Islet precursor cell (in vitro differentiated cells): ENCODE measurements around the gene GGACT.
"Not testable (repeated sequence)": the region's sequence is repeated elsewhere in the genome, so short reads cannot be mapped to it uniquely, and the experiment has no call there.

Experiments
- DNase-seq: peaks from one replicate; pipeline ENCODE4 v3.0.0-alpha.2; 2018

Gene GGACT

GRCh38 chr13:100588331-100589177 lies at the start of gene GGACT:
TSS of gene GGACT (minus strand) at chr13:100588789. CDS start at chr13:100532591, 56,198 bp downstream.
- DNase-seq = peak; percentile 82

DNA sequence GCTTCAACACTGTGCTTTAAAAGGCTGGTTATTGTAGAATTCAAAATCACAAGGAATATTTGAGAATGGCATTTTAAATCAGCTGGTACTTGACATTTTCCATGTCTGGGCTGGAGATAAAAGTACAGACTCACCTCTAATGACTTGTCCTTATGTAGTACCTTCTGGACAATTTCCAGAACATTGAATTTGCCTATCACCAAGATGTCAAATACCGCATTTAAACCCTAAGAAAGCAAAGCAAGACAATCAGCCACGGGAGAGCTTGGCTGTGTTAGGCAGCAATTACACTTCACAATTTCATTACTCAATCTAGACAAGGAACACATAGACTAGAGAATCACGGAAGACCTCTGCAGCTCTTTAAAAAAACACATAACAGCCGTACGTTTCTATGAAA lies 49.2 kb upstream of the GGACT start:
- DNase-seq = no peak

DNA sequence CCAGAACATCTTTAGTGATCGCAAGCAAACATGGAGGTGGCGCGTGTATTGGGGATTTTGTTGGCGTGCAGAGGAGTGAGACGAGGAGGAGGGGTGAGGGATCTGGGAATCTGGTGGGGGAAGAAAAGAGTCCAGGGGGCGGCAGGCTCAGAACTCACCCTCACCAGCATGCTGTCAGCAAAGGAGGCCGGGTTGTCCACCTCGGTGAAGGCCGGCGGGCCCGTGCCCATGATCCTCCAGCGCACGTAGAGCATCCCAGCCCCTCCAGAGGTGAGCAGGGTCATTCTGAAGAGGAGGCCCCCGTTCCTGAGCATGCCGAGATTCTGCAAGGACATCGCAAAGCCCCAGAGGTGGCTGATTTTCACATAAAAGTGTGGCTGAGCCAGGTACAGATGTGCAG lies 48.8 kb upstream of the GGACT start:
- no peak for DNase-seq

DNA sequence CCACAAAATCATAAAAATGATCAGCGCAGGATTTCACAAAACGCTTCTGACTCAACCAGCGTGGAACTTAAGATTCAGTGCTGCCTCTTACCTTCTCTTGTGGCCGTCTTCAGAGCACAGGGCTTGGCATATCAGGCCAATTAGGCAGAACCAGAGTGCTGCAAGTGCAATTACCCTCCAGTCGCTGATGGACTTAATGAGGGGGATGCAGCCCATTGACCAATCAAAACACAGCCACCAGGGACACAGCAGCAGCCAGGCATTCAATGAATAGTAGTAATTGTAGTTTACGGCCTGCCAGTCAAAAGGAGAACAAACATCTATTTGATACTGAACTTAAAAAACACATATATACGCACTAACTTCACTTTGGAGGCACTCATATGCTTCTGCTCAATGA lies 47.9 kb upstream of the GGACT start:
- DNase-seq = peak; percentile 89

DNA sequence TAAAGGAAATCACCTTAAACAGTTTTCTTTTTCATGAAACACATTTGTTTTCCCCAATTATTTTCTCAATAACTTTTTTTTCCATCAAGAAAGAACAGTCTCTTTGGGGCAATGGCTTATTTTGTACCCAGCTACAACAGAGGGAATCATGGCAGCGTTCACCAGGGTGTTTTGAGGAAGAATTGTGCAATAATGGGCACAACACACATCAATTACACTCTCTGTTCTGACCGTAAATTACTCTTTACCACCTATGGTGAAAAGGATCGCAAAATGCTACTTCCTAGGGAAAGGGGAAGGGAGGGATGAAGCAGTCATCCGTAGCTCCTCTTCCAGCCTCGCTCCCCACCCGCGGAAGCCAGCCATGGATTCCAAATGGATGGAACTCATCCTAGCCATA lies 47.4 kb upstream of the GGACT start:
- no peak for DNase-seq

DNA sequence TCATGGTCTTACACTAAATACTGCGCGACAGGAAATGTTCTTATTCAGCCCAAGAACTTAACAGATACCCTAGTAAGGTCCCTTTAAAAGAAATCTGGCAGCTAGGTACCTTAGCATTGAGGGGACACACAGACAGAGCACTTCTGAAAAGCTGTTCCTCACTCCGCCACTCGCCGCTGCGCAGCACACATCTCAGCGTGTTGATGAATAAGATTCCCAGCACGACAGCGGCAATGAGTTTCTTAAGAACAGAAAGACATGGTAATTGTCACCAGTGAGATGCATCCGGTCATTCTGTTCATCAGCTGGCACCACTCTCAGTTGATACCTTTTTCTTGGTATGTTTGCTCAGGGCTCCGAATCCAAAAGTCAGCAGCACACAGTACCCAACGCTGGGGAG lies 46.1 kb upstream of the GGACT start:
- DNase-seq = no peak

GRCh38 chr13:100633461-100633860 lies 44.9 kb upstream of the GGACT start:
- DNase-seq = no peak

- DNase-seq = peak; percentile 91
Observed at GRCh38 chr13:100630555-100630954, 42.0 kb upstream of the GGACT start.

GRCh38 chr13:100627120-100627519 lies 38.5 kb upstream of the GGACT start:
- peak; percentile 72 for DNase-seq

DNA sequence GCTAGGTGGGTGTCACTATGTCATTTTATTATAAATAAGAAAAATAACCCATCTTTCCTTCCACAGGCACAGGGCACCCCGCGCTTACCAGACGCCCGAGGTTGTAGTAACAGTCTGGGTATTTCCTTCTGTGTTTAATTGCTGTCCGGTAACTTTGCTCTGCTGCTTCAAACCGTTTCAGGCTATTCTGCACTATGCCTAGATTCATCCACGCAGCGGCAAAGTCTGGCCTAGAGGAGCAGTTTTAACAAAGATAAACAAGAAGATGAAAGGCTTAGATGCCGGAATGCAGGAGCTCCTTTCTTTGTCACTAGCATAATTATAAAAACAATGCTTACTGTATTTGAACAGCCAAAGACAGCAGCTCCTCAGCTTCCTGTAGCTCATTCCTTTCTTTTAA lies 36.9 kb upstream of the GGACT start:
- peak; percentile 90 for DNase-seq

DNA sequence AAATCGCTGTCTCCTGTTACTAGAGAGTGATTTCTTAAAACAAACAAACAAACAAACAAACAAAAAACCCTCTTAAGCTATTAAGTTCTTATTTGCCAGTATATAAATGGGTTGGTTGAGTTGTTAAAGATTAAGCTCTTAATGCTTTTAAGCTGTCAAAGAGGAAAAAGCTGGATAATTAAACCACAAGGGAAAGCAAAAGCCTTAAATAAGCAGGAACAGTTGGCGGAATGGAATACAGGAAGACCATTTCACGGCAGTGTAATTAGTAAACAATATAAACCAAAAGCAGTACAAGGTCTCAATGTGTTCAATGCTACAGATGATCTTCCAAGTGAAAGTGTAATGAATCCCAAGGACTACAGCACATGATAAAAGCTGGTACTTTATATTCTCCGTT lies 32.2 kb upstream of the GGACT start:
- no peak for DNase-seq

- no peak for DNase-seq
Observed at GRCh38 chr13:100619940-100620339, 31.4 kb upstream of the GGACT start.

DNA sequence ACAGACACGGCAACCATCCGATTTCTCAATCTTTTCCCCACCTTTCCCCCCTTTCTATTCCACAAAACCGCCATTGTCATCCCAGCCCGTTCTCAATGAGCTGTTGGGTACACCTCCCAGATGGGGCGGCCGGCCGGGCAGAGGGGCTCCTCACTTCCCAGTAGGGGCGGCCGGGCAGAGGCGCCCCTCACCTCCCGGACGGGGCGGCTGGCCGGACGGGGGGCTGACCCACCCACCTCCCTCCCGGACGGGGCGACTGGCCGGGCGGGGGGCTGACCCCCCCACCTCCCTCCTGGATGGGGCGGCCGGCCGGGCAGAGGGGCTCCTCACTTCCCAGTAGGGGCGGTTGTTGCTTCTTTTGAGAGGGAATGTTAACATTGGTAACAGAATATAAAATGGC lies 30.3 kb upstream of the GGACT start:
- not testable (repeated sequence) for DNase-seq

- no peak for DNase-seq
Observed at GRCh38 chr13:100613031-100613430, 24.4 kb upstream of the GGACT start.

DNA sequence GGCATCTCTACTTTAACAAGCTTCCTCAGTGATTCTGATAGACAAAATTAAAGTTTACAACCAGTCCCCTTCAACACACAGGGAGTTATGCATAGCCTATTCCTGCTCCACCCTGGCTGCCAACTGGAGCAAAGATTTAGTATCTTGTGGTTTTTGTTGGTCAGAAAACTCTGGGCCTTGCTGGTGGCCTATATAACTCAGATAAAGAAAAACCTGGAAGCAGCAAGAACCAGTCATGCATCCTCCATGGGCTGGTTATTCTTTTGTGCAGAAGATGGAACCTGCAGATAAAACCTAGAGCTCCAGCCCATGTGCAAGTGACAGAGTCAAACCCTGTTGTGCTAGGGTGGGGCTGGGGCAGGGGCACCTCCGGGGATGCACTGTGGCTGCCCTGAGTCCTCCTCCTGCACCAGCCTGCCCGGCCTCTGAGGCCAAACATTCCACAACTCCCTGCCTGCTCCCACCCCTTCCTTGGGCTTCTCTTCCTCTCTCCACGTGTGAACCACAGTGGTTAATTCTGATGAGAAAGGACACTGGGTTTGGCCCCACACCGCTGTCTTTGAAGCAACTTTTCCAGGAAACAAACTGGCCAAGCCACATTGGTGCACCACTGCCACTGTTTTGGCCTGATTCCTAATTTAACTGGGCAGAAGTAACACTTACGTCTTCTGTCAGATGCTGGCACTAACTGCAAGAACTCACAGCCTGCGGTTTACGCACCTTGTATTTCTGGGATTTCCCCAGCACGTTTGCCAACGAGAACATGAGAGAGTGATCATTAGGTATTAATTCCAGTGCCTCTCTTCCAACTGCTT lies 23.3 kb upstream of the GGACT start:
- no peak for DNase-seq

- DNase-seq = no peak
Observed at GRCh38 chr13:100610391-100611347, 22.1 kb upstream of the GGACT start.

DNA sequence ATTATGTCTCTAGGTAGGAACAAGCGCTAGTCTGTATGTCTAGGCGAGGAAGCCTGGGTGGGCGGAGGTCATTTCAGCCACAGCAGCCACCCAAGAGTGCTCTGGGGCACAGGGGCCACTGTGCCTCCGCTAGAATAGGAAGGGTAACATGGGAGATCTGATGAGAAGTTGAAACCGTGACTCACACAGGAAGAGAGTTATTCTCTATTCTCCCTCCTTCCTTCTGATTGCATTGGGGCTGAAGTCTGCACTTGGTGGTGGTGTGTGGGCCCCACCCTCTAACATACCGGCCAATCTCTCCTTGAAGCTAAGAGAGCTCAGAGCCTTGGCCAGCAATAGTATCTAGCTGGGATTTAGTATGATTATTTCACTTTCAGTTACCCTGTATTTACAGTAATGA lies 20.3 kb upstream of the GGACT start:
- DNase-seq = no peak

DNA sequence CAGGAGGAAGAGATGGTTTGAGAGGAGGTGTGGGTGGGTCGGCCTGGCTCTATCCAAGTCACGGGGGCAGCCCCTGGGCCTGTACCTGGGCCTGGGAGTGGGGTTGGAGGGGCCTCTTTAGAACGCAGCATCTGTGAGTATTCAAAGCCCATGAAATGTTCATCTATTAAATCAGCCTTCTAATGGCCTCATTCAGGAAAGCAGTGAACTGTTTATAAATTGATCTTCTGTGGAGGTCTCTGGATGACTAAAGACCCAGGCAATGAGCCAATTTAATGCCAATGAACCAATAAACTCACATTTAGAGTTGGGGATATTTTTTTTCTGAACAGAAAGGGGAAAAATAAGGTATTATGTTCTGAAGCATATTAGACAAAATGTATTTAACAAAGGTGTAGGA lies 19.9 kb upstream of the GGACT start:
- no peak for DNase-seq

DNA sequence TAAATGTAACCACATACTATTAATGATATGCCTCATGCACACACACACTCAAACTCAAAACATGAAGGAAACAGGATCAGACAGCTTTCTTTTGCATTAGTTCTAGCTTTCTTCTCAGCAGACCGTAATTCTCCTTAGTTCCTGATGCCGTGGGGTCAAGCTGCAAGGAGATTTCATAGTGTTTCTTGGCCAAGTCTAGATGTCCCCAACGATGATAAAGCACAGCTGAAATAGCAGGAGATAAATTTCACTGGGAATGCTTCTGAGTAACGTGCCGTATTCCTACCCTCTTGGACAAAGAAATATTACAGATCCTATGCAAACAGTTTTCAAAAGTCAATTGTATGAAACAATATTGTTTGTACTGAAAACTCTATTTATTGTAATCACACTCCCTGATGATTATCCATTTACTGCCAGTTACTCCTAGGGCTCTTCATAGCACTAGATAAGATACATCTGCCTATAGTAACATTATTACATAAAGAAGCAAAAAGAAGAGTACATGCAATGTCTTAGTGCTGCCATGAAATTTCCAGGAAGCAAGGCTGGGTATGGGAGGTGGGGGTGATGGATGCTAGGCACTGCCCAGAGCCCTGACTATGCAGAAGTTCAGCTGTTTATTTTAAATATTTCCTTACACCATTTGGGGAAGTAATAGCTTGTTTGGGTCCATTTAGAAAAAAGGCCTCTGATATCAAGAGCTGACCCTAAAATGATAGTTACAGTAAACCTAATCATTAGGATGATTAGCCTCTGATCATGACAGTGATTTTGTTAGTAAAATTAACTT lies 16.5 kb upstream of the GGACT start:
- no peak for DNase-seq

- DNase-seq = no peak
Observed at GRCh38 chr13:100602493-100603111, 14.0 kb upstream of the GGACT start.

GRCh38 chr13:100601716-100602115 lies 13.1 kb upstream of the GGACT start:
- no peak for DNase-seq

- no peak for DNase-seq
Observed at GRCh38 chr13:100600915-100601314, 12.3 kb upstream of the GGACT start.
